H1 (cell line): ENCODE results near the gene NTRK1. TPM values are rescaled to one million over a fixed set of nuclear protein-coding genes. Genes with fewer than 3 reads are reported as not detected.

Experiments
- CTCF ChIA-PET: fragments of 300-600 bp; sonication (Branson Sonifier 250); formaldehyde crosslinking; loops from one replicate; lab custom pipeline; 2021; ENCODE audit not compliant: partially characterized antibody; lab: Charles Lee
- POLR2A ChIA-PET: fragments of 300-600 bp; sonication (Branson Sonifier 250); formaldehyde crosslinking; loops from one replicate; lab custom pipeline; 2021; ENCODE audit warnings: inconsistent platforms; ENCODE audit not compliant: partially characterized antibody; lab: Charles Lee
- DNase-seq, 2 experiments: peaks; one replicate each; pipeline versions ENCODE4 v3.0.0 to v3.0.0-alpha.2; 2010 to 2022; ENCODE audit warnings: low spot score in 2 of 2, low read depth in 1 of 2, mixed read lengths in 1 of 2
- FAIRE-seq: peaks from 2 replicates; lab custom pipeline; 2011; peaks lifted over from hg19 to GRCh38; lab: Jason Lieb, UNC
- H2AFZ ChIP-seq: 2 replicates; pipeline ENCODE4 v1.8.1; 2012; ENCODE audit warnings: low read length, inconsistent platforms
- H2AK5ac ChIP-seq: 2 replicates; pipeline ENCODE4 v1.6.1; 2013; ENCODE audit warnings: low read depth, low read length
- H2BK120ac ChIP-seq: replicated peaks from 2 replicates; pipeline ENCODE3; 2013; ENCODE audit warnings: low read depth, low read length, inconsistent platforms
- H2BK12ac ChIP-seq: 2 replicates; pipeline ENCODE4 v1.6.1; 2013; ENCODE audit warnings: low read depth, low read length
- H2BK15ac ChIP-seq: 2 replicates; pipeline ENCODE4 v1.6.1; 2013; ENCODE audit warnings: low read length
- H2BK20ac ChIP-seq: 2 replicates; pipeline ENCODE4 v1.6.1; 2013; ENCODE audit warnings: low read length
- H2BK5ac ChIP-seq: 2 replicates; pipeline ENCODE4 v1.6.1; 2013; ENCODE audit warnings: low read depth, low read length
- H3K14ac ChIP-seq: 2 replicates; pipeline ENCODE4 v1.6.1; 2013; ENCODE audit warnings: inconsistent platforms; ENCODE audit not compliant: insufficient read length
- H3K18ac ChIP-seq: 2 replicates; pipeline ENCODE4 v1.6.1; 2013; ENCODE audit warnings: low read length; ENCODE audit errors: extremely low read depth
- H3K23ac ChIP-seq: 2 replicates; pipeline ENCODE4 v1.6.1; 2013; ENCODE audit warnings: inconsistent platforms; ENCODE audit not compliant: insufficient read length
- H3K23me2 ChIP-seq: 2 replicates; pipeline ENCODE4 v1.6.1; 2013; ENCODE audit warnings: low read depth, low read length
- H3K27ac ChIP-seq: 2 replicates; pipeline ENCODE4 v1.6.1; 2011; ENCODE audit warnings: low read depth, low read length, inconsistent platforms
- H3K27me3 ChIP-seq, 4 experiments: replicated peaks in 1 of 4; 1 replicate in 1 of 4; 2 replicates in 3 of 4; pipeline versions ENCODE4 v1.6.1 to v1.8.1; 2011 to 2013; ENCODE audit warnings: low read length in 3 of 4, mild to moderate bottlenecking in 3 of 4, inconsistent platforms in 2 of 4, mixed read lengths in 2 of 4, moderate library complexity in 1 of 4; ENCODE audit not compliant: control insufficient read depth in 3 of 4, insufficient read depth in 3 of 4; ENCODE audit errors: extremely low read depth in 1 of 4
- H3K36me3 ChIP-seq, 4 experiments: 2 replicates each; pipeline versions ENCODE4 v1.6.1 to v1.8.1; 2011 to 2013; ENCODE audit warnings: mild to moderate bottlenecking in 4 of 4, low read length in 3 of 4, moderate library complexity in 2 of 4, control low read depth in 1 of 4, inconsistent platforms in 1 of 4; ENCODE audit not compliant: insufficient read depth in 4 of 4, control insufficient read depth in 2 of 4
- H3K4ac ChIP-seq: replicated peaks from 2 replicates; pipeline ENCODE3; 2013; ENCODE audit warnings: low read length, low read depth, mixed read lengths, inconsistent platforms; ENCODE audit not compliant: insufficient read length
- H3K4me1 ChIP-seq, 4 experiments: replicated peaks in 1 of 4; 1 replicate in 1 of 4; 2 replicates in 3 of 4; pipeline versions ENCODE4 v1.6.1 to v1.8.1; 2011 to 2013; ENCODE audit warnings: low read length in 3 of 4, inconsistent platforms in 2 of 4, mixed read lengths in 1 of 4; ENCODE audit not compliant: insufficient read depth in 4 of 4, control insufficient read depth in 3 of 4
- H3K4me2 ChIP-seq, 2 experiments: 2 replicates each; pipeline versions ENCODE4 v1.6.1 to v1.8.1; 2011 to 2013; ENCODE audit warnings: low read depth in 2 of 2, low read length in 2 of 2, control low read depth in 1 of 2, inconsistent platforms in 1 of 2, mild to moderate bottlenecking in 1 of 2; ENCODE audit not compliant: insufficient read depth in 1 of 2
- H3K4me3 ChIP-seq, 4 experiments: fragments of 200-600, 300-600 bp in 1 of 4; sonication (generic), shearing (Covaris generic), sonication (Bioruptor Twin) in 1 of 4; 2 replicates each; pipeline versions ENCODE4 v1.5.1 to v1.8.1; 2011 to 2016; ENCODE audit warnings: low read length in 4 of 4, low read depth in 3 of 4, control low read depth in 2 of 4, inconsistent platforms in 2 of 4, mild to moderate bottlenecking in 2 of 4, mixed read lengths in 1 of 4, moderate library complexity in 1 of 4; ENCODE audit not compliant: insufficient read depth in 2 of 4; ENCODE audit errors: extremely low read depth in 1 of 4
- H3K56ac ChIP-seq: replicated peaks from 2 replicates; pipeline ENCODE3; 2013; ENCODE audit warnings: low read depth, mild to moderate bottlenecking, mixed read lengths, low read length, inconsistent platforms; ENCODE audit not compliant: insufficient read length
- H3K79me1 ChIP-seq: 2 replicates; pipeline ENCODE4 v1.6.1; 2013; ENCODE audit warnings: low read depth, low read length, control low read depth
- H3K79me2 ChIP-seq, 2 experiments: 2 replicates each; pipeline versions ENCODE4 v1.6.1 to v1.8.1; 2012 to 2013; ENCODE audit warnings: low read length in 2 of 2, mild to moderate bottlenecking in 2 of 2, inconsistent platforms in 1 of 2; ENCODE audit not compliant: insufficient read depth in 2 of 2, control insufficient read depth in 1 of 2
- H3K9ac ChIP-seq, 4 experiments: replicated peaks in 1 of 4; 1 replicate in 1 of 4; 2 replicates in 3 of 4; pipeline versions ENCODE4 v1.6.1 to v1.8.1; 2011 to 2013; ENCODE audit warnings: low read depth in 3 of 4, low read length in 3 of 4, control low read depth in 2 of 4, mild to moderate bottlenecking in 2 of 4, moderate library complexity in 2 of 4, inconsistent platforms in 1 of 4; ENCODE audit errors: extremely low read depth in 1 of 4
- H3K9me3 ChIP-seq, 2 experiments: 2 replicates each; pipeline versions ENCODE4 v1.6.1 to v1.8.1; 2012 to 2013; ENCODE audit warnings: mild to moderate bottlenecking in 2 of 2, moderate library complexity in 2 of 2, control low read depth in 1 of 2, inconsistent platforms in 1 of 2, low read depth in 1 of 2, low read length in 1 of 2, mixed read lengths in 1 of 2; ENCODE audit not compliant: insufficient read depth in 2 of 2
- H4K20me1 ChIP-seq, 2 experiments: replicated peaks in 1 of 2; 2 replicates each; pipeline versions ENCODE3 to v1.8.1; 2011 to 2013; ENCODE audit warnings: inconsistent platforms in 2 of 2, low read length in 2 of 2, mild to moderate bottlenecking in 1 of 2; ENCODE audit not compliant: insufficient read depth in 2 of 2, control insufficient read depth in 1 of 2
- H4K5ac ChIP-seq: 2 replicates; pipeline ENCODE4 v1.6.1; 2013; ENCODE audit warnings: low read length, low read depth, mixed read lengths, inconsistent platforms; ENCODE audit not compliant: insufficient read length
- H4K8ac ChIP-seq: 2 replicates; pipeline ENCODE4 v1.8.0; 2013; ENCODE audit warnings: mild to moderate bottlenecking, moderate library complexity, low read length, inconsistent platforms; ENCODE audit not compliant: insufficient read depth; ENCODE audit errors: extremely low read depth
- H4K91ac ChIP-seq: replicated peaks from 2 replicates; pipeline ENCODE3; 2013; ENCODE audit warnings: low read length, mixed read lengths, inconsistent platforms; ENCODE audit not compliant: insufficient read length
- CTCF ChIP-seq, 3 experiments: IDR thresholded peaks; 1 replicate in 2 of 3; 2 replicates in 1 of 3; pipeline versions ENCODE4 v1.5.1 to v1.6.1; 2011; ENCODE audit warnings: low read length in 3 of 3, mild to moderate bottlenecking in 3 of 3, inconsistent platforms in 2 of 3, low read depth in 1 of 3, moderate library complexity in 1 of 3; ENCODE audit not compliant: insufficient read depth in 1 of 3; ENCODE audit errors: control extremely low read depth in 1 of 3
- HDAC2 ChIP-seq, 2 experiments: fragments of 300-600 bp in 1 of 2; sonication (generic) in 1 of 2; IDR thresholded peaks; 2 replicates each; pipeline ENCODE4 v1.6.1; 2011 to 2012; ENCODE audit warnings: low read depth in 2 of 2, low read length in 2 of 2, mild to moderate bottlenecking in 2 of 2, moderate library complexity in 2 of 2, borderline replicate concordance in 1 of 2, inconsistent platforms in 1 of 2
- KDM1A ChIP-seq: fragments of 200-600, 300-600 bp; sonication (generic); IDR thresholded peaks from 2 replicates; pipeline ENCODE4 v1.7.1; 2016; ENCODE audit warnings: mild to moderate bottlenecking, low read length, borderline replicate concordance
- SP1 ChIP-seq: IDR thresholded peaks from 2 replicates; pipeline ENCODE4 v1.6.1; 2011; ENCODE audit warnings: low read depth, low read length
- ZNF274 ChIP-seq: IDR thresholded peaks from 2 replicates; pipeline ENCODE4 v1.7.0; 2012; ENCODE audit warnings: low read length, borderline replicate concordance; ENCODE audit errors: extremely low read depth
- WGBS, 2 experiments: shearing (Covaris generic) in 1 of 2; methylation state at CpG; one replicate each; pipeline versions ENCODE4 v1.1.6 to v1.1.7; 2013 to 2015; ENCODE audit warnings: low lambda C conversion rate in 2 of 2, mixed read lengths in 2 of 2, inconsistent platforms in 1 of 2, low coverage in 1 of 2, missing lambda C conversion rate in 1 of 2; ENCODE audit not compliant: insufficient replicate concordance in 2 of 2, insufficient coverage in 1 of 2, insufficient read length in 1 of 2; ENCODE audit errors: extremely low coverage in 1 of 2, missing lambda C conversion rate in 1 of 2; 5-methylcytosine and 5-hydroxymethylcytosine counted together
- polyA plus RNA-seq, 7 experiments: library from polyadenylated mRNA; depleted of rRNA in 3 of 7; stranded (reverse) in 5 of 7; unstranded in 2 of 7; fragments of >200 nt in 5 of 7; fragments of 200-250 nt in 2 of 7; gene quantifications; 1 replicate in 5 of 7; 2 replicates in 1 of 7; 4 replicates in 1 of 7; pipeline versions ENCODE4 v1.2.1 to v1.2.3, GENCODE V29; 2011 to 2013; ENCODE audit warnings: missing spikeins in 2 of 7, mixed read lengths in 2 of 7
- total RNA-seq: library from RNA; stranded (reverse); fragmentation: NEBNext Ultra II Directional; extraction: Animal tissue kit (Norgen Biotek cat#: 25700); gene quantifications from 2 replicates; pipeline ENCODE4 v1.2.1, GENCODE V29; 2021
- TF ChIP-seq, protein P1 (sequence below): IDR thresholded peaks from 2 replicates; pipeline ENCODE4 v1.6.1; 2011; ENCODE audit warnings: low read length, improper control_type of control experiment

Gene NTRK1
- total and polyA plus RNA-seq, 2 of the 8 experiments (the other 6 are each of a cell fraction or from before 2014, with no cell fraction given): 0.12 to 0.24 TPM

GRCh38 chr1:156865865-156866248, 5.2 kb downstream of the NTRK1 start:
- H3K27ac ChIP-seq: no peak overlapping the region
- H3K4ac ChIP-seq: no peak overlapping the region
- H3K79me2 ChIP-seq: no peaks in the 10 kb centered on the region
- H3K36me3 ChIP-seq: peaks cover 0 to 2% (median 0%) of the 10 kb centered on the region in 4 experiments; a peak in 1 of 8 replicates
- no peak for TF ChIP-seq ZNF274
- TF ChIP-seq HDAC2 (IDR thresholded peaks at IDR 0.05; ENCODE audit: borderline replicate concordance in 1 of 2, low read depth in 2 of 2, low read length in 2 of 2): 0 out of 4 replicates have a peak, but pooled peaks of 1 of the 2 experiments have one; percentile 58
- TF ChIP-seq, protein P1, sequence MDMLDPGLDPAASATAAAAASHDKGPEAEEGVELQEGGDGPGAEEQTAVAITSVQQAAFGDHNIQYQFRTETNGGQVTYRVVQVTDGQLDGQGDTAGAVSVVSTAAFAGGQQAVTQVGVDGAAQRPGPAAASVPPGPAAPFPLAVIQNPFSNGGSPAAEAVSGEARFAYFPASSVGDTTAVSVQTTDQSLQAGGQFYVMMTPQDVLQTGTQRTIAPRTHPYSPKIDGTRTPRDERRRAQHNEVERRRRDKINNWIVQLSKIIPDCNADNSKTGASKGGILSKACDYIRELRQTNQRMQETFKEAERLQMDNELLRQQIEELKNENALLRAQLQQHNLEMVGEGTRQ: no peak
- peak; percentile 79; the same call in 1 of the 2 replicates for TF ChIP-seq KDM1A
- TF ChIP-seq SP1: no peak
- TF ChIP-seq CTCF (IDR thresholded peaks at IDR 0.05; ENCODE audit: control extremely low read depth in 1 of 3, insufficient read depth in 1 of 3, low read depth in 1 of 3, low read length in 3 of 3): no peak
- peak overlapping the region; percentile 72; the same call in 1 of the 2 replicates for H2BK15ac ChIP-seq
- no peak overlapping the region for H3K4me3 ChIP-seq
- no peak overlapping the region for H4K91ac ChIP-seq
- WGBS, 2 experiments: 80% methylated on average over 4 of the region's 4 CpGs; no CpG with 5 or more reads in 1 of the 2 experiments
- no peak overlapping the region for H4K5ac ChIP-seq
- no peaks in the 10 kb centered on the region for H3K9me3 ChIP-seq
- no peak overlapping the region for H2BK12ac ChIP-seq
- H2BK20ac ChIP-seq: no peak overlapping the region
- H2AFZ ChIP-seq: no peak overlapping the region
- no peak overlapping the region for H3K23ac ChIP-seq
- H3K56ac ChIP-seq: no peak overlapping the region
- H2AK5ac ChIP-seq: no peak overlapping the region
- peaks cover 1 to 7% of the 10 kb centered on the region in 2 experiments for H4K20me1 ChIP-seq
- peaks cover 26 to 45% (median 38%) of the 10 kb centered on the region in 4 experiments for H3K27me3 ChIP-seq
- no peak overlapping the region for H3K18ac ChIP-seq
- H3K4me1 ChIP-seq: peaks cover 0 to 14% (median 10%) of the 10 kb centered on the region in 4 experiments; a peak in 5 of 7 replicates
- ChIA-PET CTCF (interaction anchor here (0.6 to 25.2 kb wide), 8 partner anchors 8 to 175 kb away, joined by 3 to 719 read pairs (median 4); partner anchors contain the start of gene PEAR1), POLR2A (interaction anchor here (1.1 to 1.4 kb wide), 3 partner anchors 8 to 14 kb away, joined by 3 read pairs; no protein-coding TSS in a partner anchor)
- DNase-seq: no peak
- peaks cover 2% of the 10 kb centered on the region; the same call in 1 of the 2 replicates for H3K23me2 ChIP-seq
- H3K9ac ChIP-seq: no peak overlapping the region
- H2BK120ac ChIP-seq: no peak overlapping the region
- H2BK5ac ChIP-seq: no peak overlapping the region
- H3K4me2 ChIP-seq: no peak overlapping the region
- no peak overlapping the region for H3K14ac ChIP-seq
- H4K8ac ChIP-seq: no peak overlapping the region
- no peaks in the 10 kb centered on the region for H3K79me1 ChIP-seq
- FAIRE-seq: no peak
